ENCODE measurements around the gene CRYL1.

CRYL1 gene

GRCh38 chr13:20402881-20403280 is 122.8 kb downstream of the CRYL1 start:
- in situ Hi-C loops (cut with HindIII; ENCODE audit: low sequenced_read_pairs): no loop called here

- in situ Hi-C loops (cut with HindIII; ENCODE audit: low sequenced_read_pairs): no loop called here
Observed at GRCh38 chr13:20401931-20402856, 123.5 kb downstream of the CRYL1 start.

GRCh38 chr13:20401531-20401930 is 124.1 kb downstream of the CRYL1 start:
- in situ Hi-C loops (cut with HindIII; ENCODE audit: low sequenced_read_pairs): no loop called here

GRCh38 chr13:20400774-20401173 is 124.9 kb downstream of the CRYL1 start:
- in situ Hi-C loops (cut with HindIII; ENCODE audit: low sequenced_read_pairs): no loop called here

GRCh38 chr13:20399961-20400360 is 125.7 kb downstream of the CRYL1 start:
- in situ Hi-C loops (cut with HindIII; ENCODE audit: low sequenced_read_pairs): no loop called here

- in situ Hi-C loops (cut with HindIII; ENCODE audit: low sequenced_read_pairs): no loop called here
Observed at GRCh38 chr13:20399515-20399914, 126.1 kb downstream of the CRYL1 start.

- in situ Hi-C loops (cut with HindIII; ENCODE audit: low sequenced_read_pairs): no loop called here
Observed at GRCh38 chr13:20398459-20398858, 127.2 kb downstream of the CRYL1 start.

- in situ Hi-C loops (cut with HindIII; ENCODE audit: low sequenced_read_pairs): no loop called here
Observed at GRCh38 chr13:20397896-20398295, 127.8 kb downstream of the CRYL1 start.

GRCh38 chr13:20395061-20395916 is 130.4 kb downstream of the CRYL1 start:
- in situ Hi-C loops (cut with HindIII; ENCODE audit: low sequenced_read_pairs): no loop called here

GRCh38 chr13:20394506-20394905 is 131.2 kb downstream of the CRYL1 start:
- in situ Hi-C loops (cut with HindIII; ENCODE audit: low sequenced_read_pairs): no loop called here

- in situ Hi-C loops (cut with HindIII; ENCODE audit: low sequenced_read_pairs): no loop called here
Observed at GRCh38 chr13:20394169-20394501, 131.5 kb downstream of the CRYL1 start.

GRCh38 chr13:20393273-20394168 is 132.1 kb downstream of the CRYL1 start:
- in situ Hi-C loops (cut with HindIII; ENCODE audit: low sequenced_read_pairs): no loop called here

- in situ Hi-C loops (cut with HindIII; ENCODE audit: low sequenced_read_pairs): no loop called here
Observed at GRCh38 chr13:20392530-20392929, 133.1 kb downstream of the CRYL1 start.

GRCh38 chr13:20391597-20392452 is 133.8 kb downstream of the CRYL1 start:
- in situ Hi-C loops (cut with HindIII; ENCODE audit: low sequenced_read_pairs): no loop called here

GRCh38 chr13:20390526-20391175 is 135.0 kb downstream of the CRYL1 start:
- in situ Hi-C loops (cut with HindIII; ENCODE audit: low sequenced_read_pairs): no loop called here

- in situ Hi-C loops (cut with HindIII; ENCODE audit: low sequenced_read_pairs): no loop called here
Observed at GRCh38 chr13:20389696-20390525, 135.7 kb downstream of the CRYL1 start.

GRCh38 chr13:20388184-20388583 is 137.5 kb downstream of the CRYL1 start:
- in situ Hi-C loops (cut with HindIII; ENCODE audit: low sequenced_read_pairs): no loop called here

- in situ Hi-C loops (cut with HindIII; ENCODE audit: low sequenced_read_pairs): no loop called here
Observed at GRCh38 chr13:20387441-20387971, 138.2 kb downstream of the CRYL1 start.
